RWPE1 (cell line): ENCODE measurements around the gene EXOSC10.
"Not testable (repeated sequence)": the region's sequence is repeated elsewhere in the genome, so short reads cannot be mapped to it uniquely, and the experiment has no call there.

Experiments used
- CTCF ChIA-PET: fragments of 350-600 bp; sonication (Branson Sonifier 250); formaldehyde crosslinking; extraction: SDS; loops from one replicate; lab custom pipeline; 2021; lab: Yijun Ruan, JAX
- POLR2A ChIA-PET: fragments of 400-600 bp; formaldehyde crosslinking; extraction: SDS; loops from one replicate; lab custom pipeline; 2020; ENCODE audit warnings: antibody characterized with exemption; ENCODE audit not compliant: low non-redundant PET; lab: Yijun Ruan, JAX
- DNase-seq: peaks from one replicate; pipeline ENCODE4 v3.0.0; 2012; ENCODE audit warnings: low spot score
- H3K27ac ChIP-seq: fragments of 450-650 bp; 2 replicates; pipeline ENCODE4 v1.5.1; 2017
- TF ChIP-seq, protein P1 (sequence below): fragments of 450-650 bp; conservative IDR thresholded peaks from 2 replicates; pipeline ENCODE4 v1.5.1; 2017; ENCODE audit warnings: low read depth, mild to moderate bottlenecking

EXOSC10 gene

GRCh38 chr1:11116318-11116717 lies 16.6 kb upstream of the EXOSC10 start:
- no peak for DNase-seq
- POLR2A ChIA-PET = no interaction called here
- no peak overlapping the region for H3K27ac ChIP-seq
- CTCF ChIA-PET = no interaction called here
- TF ChIP-seq, protein P1, sequence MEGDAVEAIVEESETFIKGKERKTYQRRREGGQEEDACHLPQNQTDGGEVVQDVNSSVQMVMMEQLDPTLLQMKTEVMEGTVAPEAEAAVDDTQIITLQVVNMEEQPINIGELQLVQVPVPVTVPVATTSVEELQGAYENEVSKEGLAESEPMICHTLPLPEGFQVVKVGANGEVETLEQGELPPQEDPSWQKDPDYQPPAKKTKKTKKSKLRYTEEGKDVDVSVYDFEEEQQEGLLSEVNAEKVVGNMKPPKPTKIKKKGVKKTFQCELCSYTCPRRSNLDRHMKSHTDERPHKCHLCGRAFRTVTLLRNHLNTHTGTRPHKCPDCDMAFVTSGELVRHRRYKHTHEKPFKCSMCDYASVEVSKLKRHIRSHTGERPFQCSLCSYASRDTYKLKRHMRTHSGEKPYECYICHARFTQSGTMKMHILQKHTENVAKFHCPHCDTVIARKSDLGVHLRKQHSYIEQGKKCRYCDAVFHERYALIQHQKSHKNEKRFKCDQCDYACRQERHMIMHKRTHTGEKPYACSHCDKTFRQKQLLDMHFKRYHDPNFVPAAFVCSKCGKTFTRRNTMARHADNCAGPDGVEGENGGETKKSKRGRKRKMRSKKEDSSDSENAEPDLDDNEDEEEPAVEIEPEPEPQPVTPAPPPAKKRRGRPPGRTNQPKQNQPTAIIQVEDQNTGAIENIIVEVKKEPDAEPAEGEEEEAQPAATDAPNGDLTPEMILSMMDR = no peak

- TF ChIP-seq, protein P1 = no peak
- POLR2A ChIA-PET = no interaction called here
- DNase-seq = no peak
- no peak overlapping the region for H3K27ac ChIP-seq
- CTCF ChIA-PET = no interaction called here
Measured at GRCh38 chr1:11114966-11115365, 15.3 kb upstream of the EXOSC10 start.

- ChIA-PET POLR2A (no interaction called here), CTCF (interaction anchor here (0.6 to 0.9 kb wide), 2 partner anchors 21 to 37 kb away, joined by 3 to 4 read pairs; no protein-coding TSS in a partner anchor)
- TF ChIP-seq, protein P1 = no peak
- no peak overlapping the region for H3K27ac ChIP-seq
- DNase-seq = no peak
Measured at GRCh38 chr1:11109047-11109760, 9.5 kb upstream of the EXOSC10 start.

DNA sequence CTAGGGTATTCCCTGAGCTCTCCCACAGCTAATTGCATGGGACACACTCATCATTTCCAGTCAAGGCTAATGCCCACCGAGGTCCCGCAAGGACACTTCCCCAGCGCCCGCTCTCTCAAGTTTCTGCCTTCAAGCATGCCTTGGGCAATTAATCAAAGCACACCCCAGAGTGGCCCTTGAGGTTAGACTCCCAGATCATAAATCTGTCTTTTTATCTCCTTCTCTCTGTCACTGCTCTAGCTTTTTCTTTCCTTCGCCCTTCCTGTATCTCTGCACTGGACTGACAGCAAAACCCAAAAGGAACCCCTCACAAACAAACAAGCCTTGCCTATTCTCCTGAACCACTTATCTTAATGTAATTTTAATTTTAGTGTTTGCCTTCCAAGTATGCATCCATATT lies 7.9 kb upstream of the EXOSC10 start:
- ChIA-PET POLR2A (no interaction called here), CTCF (no interaction called here)
- no peak for DNase-seq
- H3K27ac ChIP-seq = no peak overlapping the region
- TF ChIP-seq, protein P1 = no peak

- no peak for DNase-seq
- TF ChIP-seq, protein P1 = no peak
- POLR2A ChIA-PET = no interaction called here
- H3K27ac ChIP-seq = no peak overlapping the region
- CTCF ChIA-PET = no interaction called here
Measured at GRCh38 chr1:11105586-11105985, 5.9 kb upstream of the EXOSC10 start.

- CTCF ChIA-PET = no interaction called here
- POLR2A ChIA-PET = no interaction called here
- H3K27ac ChIP-seq = no peak overlapping the region
- TF ChIP-seq, protein P1 = no peak
- DNase-seq = no peak
Measured at GRCh38 chr1:11101347-11101746, 1.7 kb upstream of the EXOSC10 start.

GRCh38 chr1:11100806-11101205 lies 1.1 kb upstream of the EXOSC10 start:
- CTCF ChIA-PET, POLR2A ChIA-PET, DNase-seq, H3K27ac ChIP-seq: not testable (repeated sequence)
